NCI-H446 (cell line): ENCODE measurements around the gene HOOK2.

Experiments used
- DNase-seq, 2 experiments: peaks; one replicate each; lab custom pipeline; 2025; lab: John Stamatoyannopoulos, UW

Gene HOOK2

GRCh38 chr19:12794196-12794941 lies 19.0 kb upstream of the HOOK2 start:
- DNase-seq = peak in 1 of 2 experiments; percentile 14

DNA sequence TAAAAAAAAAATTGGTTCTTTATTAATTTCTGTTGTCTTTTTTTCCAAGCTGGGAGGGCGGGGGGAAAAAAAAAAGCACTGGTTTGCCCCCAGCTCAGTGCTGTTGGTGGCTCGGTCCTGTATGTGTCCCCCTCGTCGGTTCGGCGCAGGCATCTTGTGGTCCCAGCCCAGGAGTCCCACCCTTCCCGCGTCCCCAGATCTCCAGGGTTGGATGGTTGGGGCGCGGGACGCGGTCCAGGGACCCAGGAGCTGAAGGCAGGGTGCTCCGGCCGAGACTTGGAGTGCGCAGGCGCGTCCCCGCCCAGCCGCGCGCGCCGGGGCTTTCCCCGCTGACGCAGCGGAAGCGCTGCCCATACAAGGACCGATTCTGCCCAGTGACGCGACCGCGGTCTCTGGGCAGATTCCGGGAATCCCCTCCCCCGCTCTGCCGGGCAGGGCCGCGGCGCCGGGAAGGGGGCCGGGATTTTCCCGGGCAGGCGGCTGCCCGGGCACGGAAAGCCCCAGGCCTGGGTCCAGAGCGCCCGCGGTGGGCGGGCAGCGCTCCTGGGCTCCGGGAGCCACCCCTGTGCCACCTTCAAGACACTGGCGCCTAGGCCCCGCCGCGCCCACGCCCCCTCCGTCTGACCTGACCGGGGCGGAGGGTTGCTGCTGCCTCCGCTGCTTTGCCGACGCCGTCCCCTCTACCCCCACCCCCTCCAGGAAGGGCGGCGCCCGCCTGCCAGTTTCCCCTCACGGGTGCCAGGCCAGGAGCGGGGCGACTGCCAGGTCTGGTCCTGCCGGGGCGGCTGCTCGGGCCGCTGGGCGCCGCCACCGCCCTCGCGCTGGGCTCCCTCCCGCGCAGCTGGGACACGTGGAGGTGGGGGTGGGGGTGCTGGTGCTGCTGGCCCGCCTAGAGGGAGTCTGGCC lies 18.2 kb upstream of the HOOK2 start:
- DNase-seq = peak; percentile 89 to 98

DNA sequence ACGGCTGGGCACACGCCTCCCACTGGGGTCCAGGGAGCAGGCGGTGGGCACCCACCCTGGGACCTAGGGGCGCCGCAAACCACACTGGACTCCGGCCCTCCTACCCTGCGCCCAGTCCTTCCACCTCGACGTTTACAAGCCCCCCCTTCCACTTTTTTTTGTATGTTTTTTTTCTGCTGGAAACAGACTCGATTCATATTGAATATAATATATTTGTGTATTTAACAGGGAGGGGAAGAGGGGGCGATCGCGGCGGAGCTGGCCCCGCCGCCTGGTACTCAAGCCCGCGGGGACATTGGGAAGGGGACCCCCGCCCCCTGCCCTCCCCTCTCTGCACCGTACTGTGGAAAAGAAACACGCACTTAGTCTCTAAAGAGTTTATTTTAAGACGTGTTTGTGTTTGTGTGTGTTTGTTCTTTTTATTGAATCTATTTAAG lies 17.5 kb upstream of the HOOK2 start:
- no peak for DNase-seq

- DNase-seq = peak in 1 of 2 experiments; percentile 85
These were observed 16.9 kb upstream of the HOOK2 start for GRCh38 chr19:12792051-12792852.

DNA sequence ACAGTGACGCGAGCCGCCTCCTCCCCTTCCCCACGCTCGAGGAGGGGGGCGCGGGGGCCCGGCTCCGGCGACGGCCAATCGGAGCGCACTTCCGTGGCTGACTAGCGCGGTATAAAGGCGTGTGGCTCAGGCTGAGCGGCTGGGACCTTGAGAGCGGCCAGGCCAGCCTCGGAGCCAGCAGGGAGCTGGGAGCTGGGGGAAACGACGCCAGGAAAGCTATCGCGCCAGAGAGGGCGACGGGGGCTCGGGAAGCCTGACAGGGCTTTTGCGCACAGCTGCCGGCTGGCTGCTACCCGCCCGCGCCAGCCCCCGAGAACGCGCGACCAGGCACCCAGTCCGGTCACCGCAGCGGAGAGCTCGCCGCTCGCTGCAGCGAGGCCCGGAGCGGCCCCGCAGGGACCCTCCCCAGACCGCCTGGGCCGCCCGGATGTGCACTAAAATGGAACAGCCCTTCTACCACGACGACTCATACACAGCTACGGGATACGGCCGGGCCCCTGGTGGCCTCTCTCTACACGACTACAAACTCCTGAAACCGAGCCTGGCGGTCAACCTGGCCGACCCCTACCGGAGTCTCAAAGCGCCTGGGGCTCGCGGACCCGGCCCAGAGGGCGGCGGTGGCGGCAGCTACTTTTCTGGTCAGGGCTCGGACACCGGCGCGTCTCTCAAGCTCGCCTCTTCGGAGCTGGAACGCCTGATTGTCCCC lies 16.1 kb upstream of the HOOK2 start, which contains the start of gene JUNB:
JUNB (plus strand) TSS at position 142 of the 706 bp plus-strand sequence; CDS start at position 428, 286 bp downstream.
- peak; percentile 97 to 99 for DNase-seq

DNA sequence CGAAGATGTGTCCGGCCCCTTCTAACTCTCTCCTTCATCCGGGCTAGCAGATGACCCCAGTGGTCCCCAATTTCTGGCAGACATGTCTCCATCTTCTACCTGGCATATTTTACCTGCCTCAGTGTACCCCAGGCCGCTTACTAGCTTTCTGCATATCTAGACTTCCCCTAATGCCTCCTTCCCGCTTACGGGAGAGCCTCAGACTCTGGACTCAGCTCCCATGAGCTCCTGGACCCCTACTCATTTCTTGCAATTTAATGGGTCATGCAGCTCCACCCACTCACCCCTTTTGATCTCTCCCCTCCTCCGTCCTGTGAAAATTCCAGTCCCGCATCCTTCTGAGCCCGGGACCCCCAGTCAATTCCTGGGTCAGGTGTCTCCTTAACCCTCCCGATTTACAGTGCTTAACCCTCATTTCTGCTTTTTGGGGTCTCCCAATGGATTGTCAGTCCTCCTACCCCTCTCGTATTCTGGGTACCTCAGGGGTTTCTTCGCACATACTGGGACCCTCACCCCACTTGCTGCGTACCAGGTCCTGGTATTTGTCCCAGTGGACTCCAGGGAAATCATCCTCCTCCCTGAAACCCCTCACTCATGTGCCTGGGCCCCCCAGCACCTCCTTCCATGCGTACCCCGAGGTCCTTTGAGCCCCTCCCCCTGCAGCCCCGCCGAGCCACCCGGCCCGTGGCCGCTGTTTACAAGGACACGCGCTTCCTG lies 15.4 kb upstream of the HOOK2 start:
- no peak for DNase-seq

DNA sequence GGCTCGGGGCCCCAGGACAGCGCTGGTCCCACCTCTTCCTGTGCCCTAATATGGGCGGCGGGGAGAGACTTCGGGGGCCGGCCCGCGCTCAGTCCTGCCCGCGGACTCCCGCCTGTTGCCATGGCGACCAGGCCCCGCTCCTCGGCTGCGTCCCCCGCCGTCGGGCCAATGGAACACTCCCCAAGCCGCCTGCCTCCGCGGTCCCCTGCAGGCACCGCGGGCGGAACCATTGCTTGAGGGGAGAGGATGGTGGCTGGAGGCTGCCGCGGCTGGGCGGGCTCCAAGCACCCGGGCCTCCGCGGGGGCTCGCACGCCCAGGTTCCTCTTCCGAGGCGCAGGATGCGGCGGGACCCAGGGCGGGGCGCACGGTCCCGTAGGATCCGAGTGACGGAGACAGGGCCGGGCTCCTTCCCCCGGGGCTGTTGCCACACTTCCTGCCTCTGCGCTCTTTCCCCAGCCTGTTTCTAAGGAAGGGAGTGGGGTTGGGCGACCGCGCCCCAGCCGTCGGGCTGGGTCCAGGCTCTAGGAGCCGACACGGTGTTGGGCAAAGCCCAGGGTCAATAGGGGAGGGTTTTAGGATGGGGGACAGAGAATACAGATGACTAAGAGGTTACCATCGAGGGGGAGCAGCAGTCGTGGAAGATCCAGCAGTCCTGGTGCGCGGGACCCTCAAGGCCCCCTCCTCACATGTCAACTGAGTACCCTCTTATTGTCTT lies 14.7 kb upstream of the HOOK2 start:
- DNase-seq = no peak

DNA sequence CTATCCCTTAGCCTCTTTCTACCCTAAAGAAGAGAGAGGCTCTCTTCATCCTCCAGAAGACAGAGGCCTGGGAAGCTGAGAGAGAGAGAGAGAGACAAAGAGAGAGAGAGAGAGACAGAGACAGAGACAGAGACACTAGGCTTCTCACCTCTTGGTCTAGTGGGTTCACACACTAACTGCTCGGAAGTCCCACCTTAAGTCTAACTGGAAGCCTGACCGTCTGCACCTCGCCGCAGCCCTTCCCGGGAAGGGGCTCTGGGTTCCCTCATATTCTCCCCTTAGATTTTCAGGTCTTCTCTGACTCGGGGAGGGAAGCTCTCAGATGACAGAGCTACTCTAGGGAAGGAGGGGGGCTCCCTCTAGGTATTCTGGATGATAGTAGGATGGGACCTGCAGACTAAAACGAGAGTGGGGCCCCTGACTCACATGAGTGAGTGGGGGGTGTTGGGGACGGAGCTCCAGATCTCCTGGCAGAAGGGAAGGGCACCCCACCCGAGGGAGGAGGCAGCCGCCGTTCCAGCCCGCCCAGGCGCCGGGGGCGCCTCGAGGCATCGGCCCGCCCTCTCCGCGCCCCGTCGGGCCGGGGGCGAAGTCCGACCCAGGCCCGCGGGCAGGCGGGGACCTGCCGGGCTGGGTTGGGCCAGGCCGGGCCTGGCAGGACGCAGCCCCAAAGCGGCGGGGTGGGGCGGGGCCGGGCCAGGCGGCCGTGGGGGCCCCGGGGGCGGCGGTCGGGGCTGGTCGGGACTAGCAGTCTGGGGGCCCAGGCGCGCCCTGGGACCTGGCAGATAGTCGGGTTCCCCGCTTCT lies 13.9 kb upstream of the HOOK2 start:
- DNase-seq = no peak

DNA sequence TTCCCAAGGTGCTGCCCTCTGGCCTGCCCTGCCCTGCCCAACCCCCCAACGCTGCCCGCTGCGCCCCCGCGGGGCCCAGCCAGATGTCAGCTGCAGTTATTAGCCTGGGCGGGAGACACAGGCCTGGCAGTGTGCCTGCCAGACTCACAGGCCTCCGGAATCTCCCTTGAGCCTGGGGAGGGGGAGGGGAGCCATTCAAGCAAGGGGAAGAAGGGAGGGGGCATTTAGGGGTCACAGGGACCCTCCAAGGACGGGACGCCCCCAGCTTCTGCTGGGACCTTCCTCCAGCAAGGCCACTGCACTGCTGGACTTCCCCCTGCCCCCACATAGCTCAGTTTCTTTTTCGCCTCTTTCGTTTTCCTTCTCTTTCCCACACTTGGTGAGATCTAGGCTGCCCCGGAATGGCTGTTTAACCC lies 13.3 kb upstream of the HOOK2 start:
- peak in 1 of 2 experiments; percentile 80 for DNase-seq

DNA sequence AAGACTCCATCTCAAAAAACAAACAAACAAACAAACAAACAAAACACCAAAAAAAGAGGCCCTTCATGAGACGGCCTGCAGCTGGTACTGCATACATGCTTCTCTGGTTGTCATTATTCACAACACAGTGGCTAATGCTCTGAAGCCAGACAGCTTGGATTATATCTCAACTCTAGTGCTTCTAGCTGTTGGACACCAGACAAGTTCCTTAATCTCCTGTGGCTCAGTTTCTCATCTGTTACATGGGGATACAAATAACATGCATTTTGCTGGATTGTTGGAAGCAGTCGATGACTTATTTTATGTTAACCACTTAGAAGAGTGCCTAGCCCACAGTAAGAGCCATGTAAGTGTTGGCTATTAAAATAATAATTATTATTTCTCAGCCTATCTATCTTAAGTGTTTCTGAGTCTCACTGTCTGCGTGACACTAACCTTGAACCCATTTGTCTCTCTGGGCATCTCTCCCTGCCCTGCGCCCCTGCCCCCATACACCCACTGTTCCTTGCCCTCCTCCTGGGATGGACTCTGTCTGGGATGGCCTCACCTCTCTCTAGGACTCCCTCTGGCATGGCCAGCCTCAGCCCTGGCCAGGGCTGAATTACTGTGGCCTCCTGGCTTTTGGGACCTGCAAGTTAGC lies 12.8 kb upstream of the HOOK2 start:
- DNase-seq = no peak

- DNase-seq = no peak
These were observed 12.1 kb upstream of the HOOK2 start for GRCh38 chr19:12787458-12787857.

DNA sequence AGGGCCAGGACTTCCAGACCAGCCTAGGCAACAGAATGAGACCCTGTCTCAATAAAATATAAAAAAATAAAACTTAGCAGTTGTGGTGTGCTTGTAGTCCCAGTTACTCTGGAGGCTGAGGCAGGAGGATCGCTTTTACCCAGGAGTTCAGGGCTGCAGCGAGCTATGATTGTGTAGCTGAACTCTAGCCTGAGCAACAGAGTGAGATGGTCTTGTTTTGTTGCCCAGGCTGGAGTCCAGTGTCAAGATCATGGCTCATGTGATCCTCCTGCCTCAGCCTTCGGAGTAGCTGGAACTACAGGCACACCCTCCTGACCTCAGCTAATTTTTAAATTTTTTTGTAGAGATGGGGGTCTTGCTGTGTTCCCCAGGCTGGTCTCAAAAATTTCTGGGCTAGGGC lies 11.6 kb upstream of the HOOK2 start:
- DNase-seq = no peak

- no peak for DNase-seq
These were observed 11.0 kb upstream of the HOOK2 start for GRCh38 chr19:12786141-12786870.

- no peak for DNase-seq
These were observed 10.2 kb upstream of the HOOK2 start for GRCh38 chr19:12785431-12786031.

DNA sequence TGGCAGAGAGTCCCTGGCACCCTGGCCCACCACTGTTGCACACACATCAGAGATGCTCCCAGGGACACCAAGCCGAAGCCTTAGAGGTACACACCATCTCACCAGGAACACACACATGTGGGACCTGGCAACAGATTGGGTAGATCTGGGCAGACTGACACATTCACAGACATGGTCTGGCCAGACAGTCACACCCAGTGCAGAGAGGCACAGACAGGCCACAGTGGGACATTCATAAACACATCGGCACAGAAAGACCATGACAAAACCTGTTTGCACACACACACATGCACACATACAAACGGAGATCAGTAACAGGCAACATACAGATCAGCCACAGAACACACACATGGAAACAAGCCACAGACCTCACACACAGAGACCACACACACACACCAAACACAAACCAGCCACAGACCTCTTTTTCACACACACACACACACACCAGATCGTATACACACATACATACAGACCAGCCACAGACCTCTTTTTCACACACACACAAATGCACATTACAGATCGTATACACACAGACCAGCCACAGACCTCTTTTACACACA lies 9.6 kb upstream of the HOOK2 start:
- DNase-seq = no peak

DNA sequence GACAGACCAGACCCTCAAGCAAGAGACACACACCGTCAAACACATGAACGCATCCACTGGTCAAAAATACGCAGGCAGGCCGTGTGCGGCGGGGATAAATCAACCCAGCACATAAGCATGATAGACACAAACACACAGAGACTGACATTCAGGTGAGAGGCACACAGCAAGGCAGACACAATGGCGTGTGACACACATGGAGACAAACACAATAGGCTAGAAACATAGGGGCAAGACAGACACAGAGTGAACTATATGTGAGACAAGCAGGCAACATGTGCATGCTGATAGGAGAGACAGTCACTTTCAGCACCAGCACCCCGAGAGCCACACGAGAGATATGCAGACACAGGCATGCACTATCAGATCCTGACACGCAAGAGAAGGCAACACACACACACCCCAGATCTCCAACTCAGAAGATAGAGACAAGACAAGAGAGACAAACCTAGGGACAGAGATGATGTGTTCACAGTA lies 9.1 kb upstream of the HOOK2 start:
- no peak for DNase-seq

- no peak for DNase-seq
These were observed 8.6 kb upstream of the HOOK2 start for GRCh38 chr19:12783849-12784393.
